GM10266 (cell line): Measurements from ENCODE around the gene WDR83.

Experiments used
- DNase-seq: peaks from one replicate; pipeline ENCODE4 v3.0.0; 2012; ENCODE audit errors: extremely low spot score
- CTCF ChIP-seq: IDR thresholded peaks from 2 replicates; pipeline ENCODE4 v1.5.1; 2012; ENCODE audit warnings: mild to moderate bottlenecking, low read depth; ENCODE audit not compliant: control insufficient read depth, insufficient read depth; ENCODE audit errors: missing control alignments

Gene WDR83

DNA sequence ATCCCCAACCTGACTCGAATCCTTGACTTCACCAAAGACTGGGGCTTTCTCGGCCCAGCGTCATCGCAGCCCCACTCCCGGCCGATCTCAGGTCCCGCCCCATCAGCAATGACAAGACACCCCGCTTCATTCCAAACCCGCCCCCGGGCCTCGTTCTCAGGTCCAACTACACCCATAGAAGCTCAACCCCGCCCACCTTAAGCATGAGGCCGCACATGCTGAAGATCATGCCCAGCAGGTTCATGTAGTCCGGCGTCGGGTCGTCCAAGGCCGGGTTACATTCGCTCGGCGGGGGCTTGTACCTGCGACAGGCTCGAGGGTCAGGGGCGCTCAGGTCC, 2.3 kb downstream of the WDR83 start:
- no peak for TF ChIP-seq CTCF
- peak; percentile 59 for DNase-seq

GRCh38 chr19:12669270-12670158, 2.9 kb downstream of the WDR83 start:
- no peak for TF ChIP-seq CTCF
- DNase-seq: peak; percentile 81

- no peak for TF ChIP-seq CTCF
Measured at GRCh38 chr19:12670159-12670928, 3.7 kb downstream of the WDR83 start.

GRCh38 chr19:12672744-12673143, 6.1 kb downstream of the WDR83 start:
- no peak for TF ChIP-seq CTCF
- no peak for DNase-seq

More at GRCh38 chr19:12670159-12670928, 3.7 kb downstream of the WDR83 start:
- DNase-seq: no peak

DNA sequence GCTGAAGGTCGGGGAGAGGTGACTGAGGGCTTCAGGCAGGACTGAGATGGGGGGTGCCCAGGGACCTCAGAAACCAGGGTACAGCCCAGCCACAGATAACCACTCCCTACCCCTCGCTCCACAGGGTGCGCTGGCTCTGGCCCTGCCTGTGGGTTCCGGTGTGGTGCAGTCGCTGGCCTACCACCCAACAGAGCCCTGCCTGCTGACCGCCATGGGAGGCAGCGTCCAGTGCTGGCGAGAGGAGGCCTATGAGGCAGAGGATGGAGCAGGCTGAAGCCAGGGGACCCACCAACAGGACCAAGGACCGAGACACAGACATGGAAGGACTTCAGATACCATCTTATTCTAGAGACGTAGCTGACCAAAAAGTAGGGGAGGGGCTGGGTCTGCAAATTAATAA, 8.8 kb downstream of the WDR83 start:
- DNase-seq: no peak
- no peak for TF ChIP-seq CTCF

DNA sequence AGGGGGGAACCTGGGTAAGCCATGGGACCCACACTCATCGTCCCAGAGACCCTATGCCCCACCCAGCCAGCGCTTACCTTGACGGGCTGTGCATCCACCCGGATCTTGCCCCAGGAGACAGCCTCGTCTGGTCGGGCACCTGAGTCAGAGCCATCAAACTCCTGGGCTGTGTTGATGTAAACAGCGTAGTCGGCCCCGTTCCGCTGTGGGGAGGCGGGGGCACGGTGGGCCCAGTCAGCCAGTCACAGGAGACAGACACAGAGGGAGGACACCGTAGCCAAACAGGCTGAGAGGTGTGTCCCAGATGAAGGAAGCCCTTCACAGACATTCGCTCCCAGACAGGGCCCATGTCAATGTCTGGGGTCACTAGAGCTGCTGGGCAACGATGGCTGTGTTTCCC, 9.3 kb downstream of the WDR83 start:
- no peak for TF ChIP-seq CTCF

DNA sequence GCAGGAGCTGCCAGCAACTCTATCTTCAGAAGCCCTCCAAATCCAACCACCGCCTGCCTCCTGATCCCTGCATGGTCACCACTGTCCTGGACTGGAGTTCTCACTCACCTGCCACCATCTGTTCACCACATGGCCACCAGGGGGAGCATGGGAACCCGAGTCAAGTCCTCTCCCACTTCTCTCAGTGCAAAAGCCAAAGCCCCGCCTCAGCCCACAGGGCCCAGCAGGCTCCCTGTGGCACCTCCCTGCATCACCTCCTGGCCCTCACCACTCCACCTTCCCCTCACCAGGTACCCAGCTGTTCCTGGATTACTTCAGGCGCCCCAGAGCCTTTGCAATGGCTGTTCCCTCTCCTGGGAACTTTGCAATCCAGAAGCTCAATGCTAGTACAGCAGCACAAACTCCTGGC, 9.8 kb downstream of the WDR83 start:
- DNase-seq: peak; percentile 78
- TF ChIP-seq CTCF: peak; percentile 90

More for the DNA sequence above, 9.3 kb downstream of the WDR83 start:
- DNase-seq: no peak
